Stimulated activated CD4-positive, alpha-beta T cell treated with anti-CD3 and anti-CD28 coated beads, Interleukin-1b, Interleukin-23, amount 100 ng/mL, for 24 hours (primary cell): Measurements from ENCODE around the gene POGK.
"Not testable (repeated sequence)": the region's sequence is repeated elsewhere in the genome, so short reads cannot be mapped to it uniquely, and the experiment has no call there.

Experiments used
- DNase-seq, 4 experiments: peaks; one replicate each; pipeline ENCODE4 v3.0.0-alpha.2; 2020; ENCODE audit warnings: low read depth in 4 of 4, low spot score in 1 of 4

Gene POGK

GRCh38 chr1:166855558-166855957 lies 16.3 kb downstream of the POGK start:
- no peak for DNase-seq

GRCh38 chr1:166857995-166858394 lies 18.7 kb downstream of the POGK start:
- no peak for DNase-seq

GRCh38 chr1:166858726-166859419 lies 19.6 kb downstream of the POGK start:
- no peak for DNase-seq

GRCh38 chr1:166859597-166859996 lies 20.3 kb downstream of the POGK start:
- no peak for DNase-seq

- no peak for DNase-seq
Measured at GRCh38 chr1:166865926-166866325, 26.7 kb downstream of the POGK start.

GRCh38 chr1:166868639-166869038 lies 29.4 kb downstream of the POGK start:
- no peak for DNase-seq

GRCh38 chr1:166869318-166870099 lies 30.2 kb downstream of the POGK start:
- DNase-seq = no peak

- DNase-seq = no peak
Measured at GRCh38 chr1:166870584-166870983, 31.3 kb downstream of the POGK start.

GRCh38 chr1:166874464-166874863 lies 35.2 kb downstream of the POGK start:
- no peak for DNase-seq

- DNase-seq = no peak
Measured at GRCh38 chr1:166875302-166875733, 36.0 kb downstream of the POGK start.

- peak; percentile 92 to 98 (median 98) for DNase-seq
Measured at GRCh38 chr1:166875734-166876539, 36.7 kb downstream of the POGK start, which contains the start of gene TADA1. Gene TADA1, minus strand, starts transcription at chr1:166876264. Its CDS starts 31 bp downstream, at chr1:166876233.

- no peak for DNase-seq
Measured at GRCh38 chr1:166876540-166876838, 37.2 kb downstream of the POGK start.

- not testable (repeated sequence) for DNase-seq
Measured at GRCh38 chr1:166878173-166878917, 39.1 kb downstream of the POGK start.

GRCh38 chr1:166882893-166883292 lies 43.6 kb downstream of the POGK start:
- DNase-seq = no peak

- DNase-seq = peak in 2 of 4 experiments; percentile 10 to 14
Measured at GRCh38 chr1:166884040-166884642, 44.9 kb downstream of the POGK start.

- no peak for DNase-seq
Measured at GRCh38 chr1:166884971-166885370, 45.7 kb downstream of the POGK start.

GRCh38 chr1:166888373-166889111 lies 49.3 kb downstream of the POGK start:
- DNase-seq = no peak

- DNase-seq = no peak
Measured at GRCh38 chr1:166889776-166890175, 50.5 kb downstream of the POGK start.

- DNase-seq = no peak
Measured at GRCh38 chr1:166895766-166896165, 56.5 kb downstream of the POGK start.

GRCh38 chr1:166899769-166900168 lies 60.5 kb downstream of the POGK start:
- DNase-seq = no peak
